GM20431 (cell line): ENCODE data around the gene AGMO.

ENCODE experiments used
- in situ Hi-C: fragments of 300-500 bp; cut with MseI, MboI; formaldehyde crosslinking; loops from one replicate; pipeline ENCODE4 v1.15.0; 2020; ENCODE audit warnings: low sequenced_read_pairs; ENCODE audit not compliant: unreplicated experiment

AGMO gene

DNA sequence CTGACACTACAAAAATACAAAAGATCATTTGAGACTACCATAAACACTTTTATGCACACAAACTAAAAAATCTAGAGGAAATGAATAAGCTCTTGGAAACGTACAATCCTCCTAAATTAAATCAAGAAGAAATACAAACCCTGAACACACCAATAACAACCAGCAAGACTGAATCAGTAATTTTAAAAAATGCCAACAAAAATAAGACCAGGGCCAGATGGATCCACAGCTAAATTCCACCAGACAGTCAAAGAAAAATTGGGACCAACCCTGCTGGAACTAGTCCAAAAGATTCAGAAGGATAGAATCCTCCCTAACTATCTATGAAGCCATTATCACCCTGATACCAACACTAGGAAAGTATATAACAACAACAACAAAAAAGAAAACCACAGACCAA lies 277.4 kb downstream of the AGMO start:
- in situ Hi-C loops: no loop called here

DNA sequence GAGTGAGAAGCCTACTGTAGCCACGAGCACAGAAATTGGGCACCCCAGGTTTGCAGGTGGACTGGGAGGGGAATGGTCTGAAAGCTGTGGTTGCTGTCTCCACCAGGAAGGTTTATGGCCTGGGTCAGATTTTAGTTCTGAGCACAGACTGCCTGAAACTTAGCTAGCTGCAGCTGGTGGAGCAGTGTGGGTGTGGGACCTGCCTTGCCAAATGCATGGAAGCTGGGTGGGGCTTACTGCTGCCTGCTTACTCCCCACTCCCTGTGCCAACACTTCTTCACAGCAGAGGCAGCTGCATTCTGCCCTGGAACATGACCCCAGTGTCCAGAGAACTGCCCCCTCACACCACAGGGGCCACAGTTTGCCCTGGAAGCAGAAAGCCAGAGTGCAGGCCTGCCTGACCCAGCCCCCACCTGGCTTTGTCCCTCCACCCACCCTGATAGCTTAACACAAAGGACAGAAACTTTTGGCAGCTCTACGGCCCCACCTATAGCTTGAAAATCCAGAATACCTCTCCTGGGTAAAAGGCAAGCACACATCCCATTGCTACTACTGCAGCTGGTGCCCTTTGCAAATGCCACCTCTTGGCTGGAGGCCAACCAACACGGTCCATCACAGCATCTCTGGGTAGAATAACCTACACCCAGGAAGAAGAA lies 281.6 kb downstream of the AGMO start:
- in situ Hi-C loops: no loop called here

GRCh38 chr7:15279640-15280039 lies 282.2 kb downstream of the AGMO start:
- in situ Hi-C loops: no loop called here

- in situ Hi-C loops: no loop called here
Observed at GRCh38 chr7:15257689-15258088, 304.1 kb downstream of the AGMO start.

DNA sequence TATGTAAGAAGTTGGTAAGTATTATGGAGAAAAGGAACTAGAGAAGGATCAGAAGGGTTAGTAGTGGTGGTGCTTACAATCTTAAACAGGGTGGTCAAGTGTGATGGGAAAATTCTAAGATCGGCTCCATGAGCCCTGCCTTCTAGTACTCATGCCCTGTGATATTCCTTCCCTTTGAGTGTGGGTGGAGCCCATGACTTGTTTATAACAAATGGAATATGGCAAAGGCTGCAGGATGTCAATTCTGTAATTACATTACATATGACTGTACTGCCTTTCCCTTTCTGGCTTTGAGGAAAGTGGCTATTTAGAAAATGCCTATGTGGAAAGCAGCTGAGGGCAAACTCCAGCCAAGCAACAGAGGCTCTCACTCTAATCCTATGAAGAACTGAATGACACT lies 309.6 kb downstream of the AGMO start:
- in situ Hi-C loops: no loop called here

DNA sequence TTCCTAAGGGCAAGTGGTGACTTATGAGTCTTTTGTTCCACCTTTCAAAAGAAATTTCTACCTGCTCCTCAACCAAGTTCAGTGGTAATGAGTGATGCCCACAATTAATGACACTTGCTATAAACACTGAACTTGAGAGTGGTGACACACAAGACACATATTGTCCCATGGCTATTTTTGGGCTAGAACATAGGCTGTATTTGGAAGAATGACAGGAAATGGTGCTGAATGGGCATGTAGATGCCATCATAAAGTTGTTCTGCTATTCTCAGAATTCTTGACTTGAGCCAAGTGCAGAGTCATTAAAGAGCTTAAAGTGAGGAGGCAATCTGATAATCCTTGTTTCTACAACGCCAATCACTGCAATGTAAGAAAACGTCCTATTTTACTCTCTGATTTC lies 313.3 kb downstream of the AGMO start:
- in situ Hi-C loops: no loop called here

DNA sequence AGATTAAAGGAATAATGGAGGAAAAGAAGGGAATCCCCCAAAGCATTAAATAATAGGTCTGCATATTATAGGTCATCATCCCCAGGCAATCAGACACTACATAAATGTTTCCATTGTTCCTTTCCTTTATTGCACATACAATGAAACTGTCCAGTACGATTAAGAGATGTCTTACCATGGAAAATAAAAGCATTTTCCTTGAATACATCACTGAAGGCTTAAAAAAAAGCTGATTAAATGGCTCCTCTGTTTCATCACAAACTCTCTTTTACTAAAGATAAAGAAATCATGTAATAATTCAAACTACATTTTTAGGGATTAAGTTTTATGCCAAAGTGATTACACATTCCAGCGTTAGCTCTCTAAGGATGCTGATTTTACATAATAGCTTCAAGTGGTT lies 316.0 kb downstream of the AGMO start:
- in situ Hi-C loops: no loop called here

DNA sequence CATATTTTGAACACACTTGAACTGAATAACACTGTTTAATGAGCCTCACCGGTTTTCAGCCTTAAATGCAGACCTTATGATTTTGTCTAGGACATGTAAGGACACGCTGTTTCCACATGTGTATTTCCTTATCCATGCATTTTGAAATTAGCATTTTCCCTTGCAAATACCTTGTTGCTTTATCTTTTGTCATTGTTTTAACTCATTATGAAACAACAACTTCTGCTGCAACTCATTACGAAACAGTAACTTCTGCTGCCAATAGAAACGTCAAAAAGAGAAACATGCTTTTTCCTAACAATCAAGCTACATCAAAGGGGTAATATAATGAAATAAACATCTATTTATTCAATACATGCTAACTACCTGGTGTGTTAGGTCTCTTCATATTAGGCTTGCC lies 322.0 kb downstream of the AGMO start:
- in situ Hi-C loops: no loop called here

DNA sequence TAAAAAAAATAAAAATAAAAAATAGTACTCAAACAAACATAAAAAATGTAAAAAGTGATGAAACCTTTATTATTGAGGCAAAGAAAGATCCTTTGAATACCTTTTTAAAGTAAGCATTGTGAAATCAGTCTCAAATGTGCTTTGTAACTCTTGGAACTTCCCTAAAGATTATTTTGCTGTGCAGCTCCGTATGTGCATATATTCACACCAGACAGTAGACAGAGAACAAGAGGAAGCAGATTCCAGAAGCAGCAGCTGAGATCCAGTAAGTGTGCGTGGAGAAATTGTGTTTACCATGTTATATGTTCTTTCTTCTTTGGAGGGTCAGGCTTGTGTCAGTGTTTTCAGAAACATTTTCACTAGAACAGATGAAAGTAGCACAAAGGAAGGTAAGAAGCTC lies 324.9 kb downstream of the AGMO start:
- in situ Hi-C loops: no loop called here

DNA sequence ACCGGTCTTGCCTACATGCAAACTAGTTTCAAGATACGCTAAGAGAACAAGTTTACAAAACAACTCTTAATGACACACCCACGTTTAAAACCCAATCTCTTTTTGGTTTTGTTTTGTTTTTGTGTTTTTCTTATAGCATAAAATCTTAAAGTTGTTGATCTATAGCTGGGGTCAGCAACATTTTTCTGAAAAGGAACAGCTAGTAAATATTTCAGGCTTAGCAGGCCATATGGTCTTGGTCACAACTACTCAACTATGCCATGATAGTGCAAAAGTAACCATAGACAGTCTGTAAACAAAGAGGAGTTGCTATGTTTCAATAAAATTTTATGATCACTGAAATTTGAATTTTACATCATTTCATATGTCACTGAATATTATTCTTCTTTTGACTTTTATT lies 327.4 kb downstream of the AGMO start:
- in situ Hi-C loops: no loop called here

DNA sequence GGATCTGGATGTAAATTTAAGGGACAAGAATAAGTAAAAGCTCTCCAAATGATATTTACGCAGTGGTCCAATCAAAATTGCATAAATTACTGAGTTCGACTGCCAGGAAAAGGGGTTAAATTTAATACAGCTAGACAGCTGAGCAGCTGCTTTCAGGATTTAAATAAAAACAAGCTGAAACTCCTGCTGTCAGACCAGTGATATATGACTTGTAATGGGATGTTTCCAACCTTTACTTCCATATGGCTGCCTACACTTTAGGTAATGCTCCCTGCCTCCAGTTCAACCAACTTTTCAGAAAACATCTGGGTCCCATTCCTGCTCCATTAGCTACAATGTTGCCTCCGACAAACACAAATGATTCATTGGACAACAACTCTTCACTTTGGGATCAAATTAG lies 333.0 kb downstream of the AGMO start:
- in situ Hi-C loops: no loop called here

GRCh38 chr7:15225981-15226380 lies 335.8 kb downstream of the AGMO start:
- in situ Hi-C loops: no loop called here

DNA sequence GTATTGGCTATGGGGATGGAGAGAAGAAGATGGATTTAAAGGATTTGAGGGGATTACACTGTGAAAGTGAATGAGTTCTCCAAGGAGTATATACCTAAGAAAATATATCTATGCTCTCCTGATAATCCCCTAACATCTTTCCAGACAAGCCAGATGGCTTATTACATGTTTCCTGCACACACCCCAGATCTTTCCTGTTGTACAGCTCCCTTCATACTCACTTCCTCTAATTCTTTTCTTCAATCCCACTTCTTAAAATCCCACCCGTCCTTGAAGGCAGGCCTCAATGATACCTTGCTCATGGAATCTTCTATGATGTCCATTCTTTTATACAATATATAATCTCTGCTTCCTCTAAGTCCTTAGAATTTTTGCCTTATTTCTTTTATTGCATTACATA lies 342.1 kb downstream of the AGMO start:
- in situ Hi-C loops: no loop called here

DNA sequence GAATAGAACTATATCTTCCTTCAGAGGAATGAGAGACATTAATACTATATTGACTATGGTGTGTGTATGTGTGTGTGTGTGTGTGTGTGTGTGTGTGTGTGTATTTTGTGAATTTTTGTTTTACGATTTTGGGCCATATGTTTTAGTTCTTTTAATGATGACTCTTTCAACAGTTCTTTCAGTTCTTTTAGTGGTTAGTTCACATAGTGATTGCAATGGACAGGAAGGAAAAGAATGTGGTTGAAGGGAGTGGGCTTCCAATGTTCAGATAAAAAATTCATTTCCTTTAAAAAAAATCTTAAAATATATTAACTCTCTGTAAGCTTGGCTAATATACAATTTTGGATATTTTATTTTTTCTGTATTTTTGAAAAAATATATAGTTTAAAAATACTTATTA lies 343.6 kb downstream of the AGMO start:
- in situ Hi-C loops: no loop called here

DNA sequence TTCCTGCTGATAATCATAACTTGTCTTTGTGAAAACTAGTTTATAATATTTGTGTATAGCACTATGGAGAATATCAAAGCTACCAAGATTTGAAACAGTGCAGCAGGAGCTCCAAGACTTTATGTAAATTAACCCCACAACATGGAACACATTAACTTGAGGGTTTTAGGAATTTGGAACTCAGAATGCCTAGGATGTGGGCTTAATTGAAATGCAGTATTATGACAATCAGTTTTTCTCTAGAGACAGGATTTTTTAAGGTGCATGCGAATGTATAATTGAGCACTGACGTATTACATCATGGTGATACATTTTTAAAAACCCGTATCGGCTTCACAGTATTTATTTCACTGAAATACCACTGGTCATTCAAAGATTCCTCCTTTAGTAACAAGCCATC lies 346.2 kb downstream of the AGMO start:
- in situ Hi-C loops: no loop called here

DNA sequence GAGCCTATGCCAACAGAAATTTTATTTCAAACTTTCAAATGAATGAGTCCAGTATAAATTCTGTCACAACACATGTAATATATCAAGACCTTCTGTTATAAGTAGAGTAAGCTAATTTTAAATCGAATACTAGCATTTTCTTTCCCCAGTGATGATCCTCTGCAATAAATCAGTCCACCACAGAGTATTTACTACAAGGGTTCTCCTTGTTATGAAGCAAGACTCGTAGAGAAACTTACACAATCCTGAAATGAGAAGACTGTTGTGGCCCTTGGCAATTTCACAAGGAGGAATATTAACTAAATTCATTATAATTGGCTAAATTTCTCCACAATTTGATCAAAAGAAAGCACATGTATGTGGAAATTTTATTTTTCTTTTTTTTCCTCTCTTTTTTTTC lies 346.8 kb downstream of the AGMO start:
- in situ Hi-C loops: no loop called here

- in situ Hi-C loops: no loop called here
Observed at GRCh38 chr7:15213093-15213492, 348.7 kb downstream of the AGMO start.

- in situ Hi-C loops: no loop called here
Observed at GRCh38 chr7:15209429-15209828, 352.4 kb downstream of the AGMO start.

DNA sequence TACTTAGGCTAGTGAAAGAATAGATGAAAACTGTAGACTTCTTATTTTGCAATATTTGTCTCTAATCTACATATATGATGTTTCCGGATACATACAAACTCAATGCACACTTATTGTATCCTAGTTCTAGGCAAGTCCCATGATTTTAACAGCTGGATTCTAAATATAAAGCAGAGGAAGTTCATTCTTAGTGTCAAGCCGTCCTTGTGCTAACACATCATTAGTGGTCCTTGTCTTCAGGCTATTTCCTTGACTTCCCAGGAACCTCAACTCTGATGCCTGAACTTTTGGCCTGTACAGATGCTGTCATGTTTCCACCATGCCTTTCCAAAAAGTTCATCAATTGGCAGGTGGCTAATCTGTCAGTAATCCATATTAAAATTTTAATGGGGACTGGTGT lies 357.4 kb downstream of the AGMO start:
- in situ Hi-C loops: no loop called here

DNA sequence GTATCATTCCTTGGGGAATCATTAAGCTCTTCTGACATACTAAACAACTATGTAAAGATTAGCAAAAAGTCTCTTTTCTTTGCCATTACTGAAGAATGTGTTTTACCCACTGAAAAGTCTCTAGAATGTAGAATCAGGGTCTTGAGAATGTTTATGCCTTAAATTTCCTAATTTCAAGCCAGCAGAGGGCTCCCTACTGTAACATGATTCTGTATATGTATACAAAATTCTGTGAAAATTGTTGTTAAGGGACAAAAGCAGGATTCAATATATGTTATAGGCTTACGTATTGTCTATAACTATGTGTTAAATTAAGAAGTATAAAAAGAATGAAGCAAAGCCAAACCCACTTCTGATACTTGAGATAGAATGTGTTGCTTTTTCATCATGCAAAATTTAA lies 362.3 kb downstream of the AGMO start:
- in situ Hi-C loops: no loop called here

- in situ Hi-C loops: no loop called here
Observed at GRCh38 chr7:15197042-15197977, 364.5 kb downstream of the AGMO start.

DNA sequence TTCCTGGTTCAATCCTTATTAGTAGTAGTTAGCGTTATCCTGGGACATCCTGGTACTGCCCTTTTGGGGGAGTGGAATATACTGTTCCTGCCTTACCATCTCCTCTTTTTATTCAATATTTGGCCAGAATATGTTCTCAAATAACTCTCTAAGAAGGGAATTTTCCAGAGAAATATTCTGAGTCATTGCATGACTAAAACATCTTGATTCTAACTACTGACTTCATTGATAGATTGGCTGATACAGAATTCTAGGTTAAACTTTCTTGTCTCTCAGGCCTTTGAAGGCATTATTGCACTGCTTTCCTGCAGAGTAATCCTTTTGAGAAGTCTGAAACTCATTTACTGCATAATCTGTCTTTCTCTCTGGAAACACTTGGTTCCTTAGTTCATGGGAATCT lies 383.8 kb downstream of the AGMO start:
- in situ Hi-C loops: no loop called here
